DND-41 (cell line): ENCODE measurements around the gene CLECL1.

Experiments used
- ATAC-seq: fragments of 200-7000 bp; cut with Tn5 transposase; 3 replicates; pipeline ENCODE4 v1.9.1; 2021; ENCODE audit warnings: low read depth; ENCODE audit not compliant: insufficient read depth
- DNase-seq: peaks from one replicate; pipeline ENCODE4 v3.0.0-alpha.2; 2020
- H2AFZ ChIP-seq: 2 replicates; pipeline ENCODE4 v1.6.0; 2012; ENCODE audit warnings: low read depth, low read length
- H3K27ac ChIP-seq: 2 replicates; pipeline ENCODE4 v1.5.1; 2012; ENCODE audit warnings: low read length, inconsistent platforms
- H3K27me3 ChIP-seq: fragments of 200-600 bp; sonication (generic); 2 replicates; pipeline ENCODE4 v1.6.0; 2012; ENCODE audit warnings: low read length, mild to moderate bottlenecking, inconsistent platforms; ENCODE audit not compliant: insufficient read depth, poor library complexity
- H3K36me3 ChIP-seq: 2 replicates; pipeline ENCODE4 v1.5.1; 2012; ENCODE audit warnings: low read length, inconsistent platforms; ENCODE audit not compliant: insufficient read depth
- H3K4me1 ChIP-seq: 2 replicates; pipeline ENCODE4 v1.5.1; 2012; ENCODE audit warnings: mild to moderate bottlenecking, low read length; ENCODE audit not compliant: insufficient read depth
- H3K4me2 ChIP-seq: 2 replicates; pipeline ENCODE4 v1.6.0; 2012; ENCODE audit warnings: mild to moderate bottlenecking, moderate library complexity, low read length, inconsistent platforms; ENCODE audit not compliant: insufficient read depth
- H3K4me3 ChIP-seq, 2 experiments: fragments of 200-600 bp in 1 of 2; shearing (Covaris generic) in 1 of 2; 2 replicates each; pipeline ENCODE4 v1.5.1; 2012 to 2016; ENCODE audit warnings: inconsistent platforms in 2 of 2, low read length in 2 of 2, mild to moderate bottlenecking in 2 of 2, low read depth in 1 of 2, moderate library complexity in 1 of 2
- H3K79me2 ChIP-seq: 2 replicates; pipeline ENCODE4 v1.6.0; 2012; ENCODE audit warnings: low read length, inconsistent platforms; ENCODE audit not compliant: insufficient read depth
- H3K9ac ChIP-seq: 2 replicates; pipeline ENCODE4 v1.6.0; 2012; ENCODE audit warnings: low read depth, mild to moderate bottlenecking, inconsistent platforms, low read length, moderate library complexity
- H3K9me3 ChIP-seq: 2 replicates; pipeline ENCODE4 v1.5.1; 2012; ENCODE audit warnings: low read length, moderate library complexity, mild to moderate bottlenecking, inconsistent platforms; ENCODE audit not compliant: insufficient read depth, severe bottlenecking
- H4K20me1 ChIP-seq: 2 replicates; pipeline ENCODE4 v1.6.0; 2012; ENCODE audit warnings: low read length; ENCODE audit not compliant: insufficient read depth
- CTCF ChIP-seq: IDR thresholded peaks from 2 replicates; pipeline ENCODE4 v1.5.1; 2012; ENCODE audit warnings: borderline replicate concordance, low read length, moderate library complexity, mild to moderate bottlenecking; ENCODE audit not compliant: poor library complexity, severe bottlenecking; ENCODE audit errors: extremely low read depth
- EZH2 ChIP-seq: IDR thresholded peaks from 3 replicates; pipeline ENCODE4 v1.6.1; 2012; ENCODE audit warnings: borderline replicate concordance, low read depth, mild to moderate bottlenecking, moderate library complexity, low read length, inconsistent platforms; ENCODE audit not compliant: severe bottlenecking

Gene CLECL1

GRCh38 chr12:9773216-9773877 lies 40.5 kb upstream of the CLECL1 start:
- no peaks in the 10 kb centered on the region for H3K27me3 ChIP-seq
- H3K9me3 ChIP-seq = no peaks in the 10 kb centered on the region
- peak overlapping the region; percentile 63 for H3K4me2 ChIP-seq
- H3K4me3 ChIP-seq = peak overlapping the region in 1 of 2 experiments; percentile 38; a peak in 1 of 4 replicates
- no peak for DNase-seq
- peak overlapping the region; percentile 39 for H3K9ac ChIP-seq
- peaks cover 48% of the 10 kb centered on the region for H3K4me1 ChIP-seq
- H4K20me1 ChIP-seq = no peaks in the 10 kb centered on the region
- ATAC-seq = peak; percentile 92
- TF ChIP-seq EZH2 (no peak), CTCF (no peak)
- H3K36me3 ChIP-seq = no peaks in the 10 kb centered on the region
- H3K79me2 ChIP-seq = no peaks in the 10 kb centered on the region
- H2AFZ ChIP-seq = peak overlapping the region; percentile 48
- peak overlapping the region; percentile 83 for H3K27ac ChIP-seq

GRCh38 chr12:9763025-9763424 lies 30.1 kb upstream of the CLECL1 start:
- no peak overlapping the region for H3K4me3 ChIP-seq
- no peaks in the 10 kb centered on the region; the same call in 1 of the 2 replicates for H3K36me3 ChIP-seq
- no peaks in the 10 kb centered on the region for H3K9me3 ChIP-seq
- H3K4me2 ChIP-seq = no peak overlapping the region
- no peaks in the 10 kb centered on the region for H4K20me1 ChIP-seq
- peak overlapping the region; percentile 10; the same call in 1 of the 2 replicates for H3K27ac ChIP-seq
- no peak for TF ChIP-seq CTCF
- TF ChIP-seq EZH2 = no peak
- no peak for ATAC-seq
- no peak for DNase-seq
- H3K79me2 ChIP-seq = peaks cover 26% of the 10 kb centered on the region
- H2AFZ ChIP-seq = no peak overlapping the region
- no peak overlapping the region for H3K9ac ChIP-seq
- H3K27me3 ChIP-seq = no peaks in the 10 kb centered on the region
- H3K4me1 ChIP-seq = peaks cover 76% of the 10 kb centered on the region

GRCh38 chr12:9762369-9762768 lies 29.5 kb upstream of the CLECL1 start:
- Histone ChIP-seq H3K4me3 (0 out of 4 replicates have a peak overlapping the region, but pooled peaks of 1 of the 2 experiments have one; percentile 63), H3K4me2 (peak overlapping the region; percentile 71), H3K27me3 (no peaks in the 10 kb centered on the region), H3K9ac (no peak overlapping the region), H3K9me3 (no peaks in the 10 kb centered on the region), H3K4me1 (peaks cover 81% of the 10 kb centered on the region), H3K36me3 (no peaks in the 10 kb centered on the region; the same call in 1 of the 2 replicates), H3K27ac (peak overlapping the region; percentile 92), H2AFZ (no peak overlapping the region), H3K79me2 (peaks cover 33% of the 10 kb centered on the region), H4K20me1 (no peaks in the 10 kb centered on the region)
- ATAC-seq = no peak
- DNase-seq = no peak
- no peak for TF ChIP-seq EZH2
- TF ChIP-seq CTCF = no peak
